ES-I3 (cell line): Measurements from ENCODE around the gene CEP41.

Source experiments
- H3K36me3 ChIP-seq: 2 replicates; pipeline ENCODE4 v1.6.1; 2013; ENCODE audit warnings: mild to moderate bottlenecking, low read length, control low read depth, moderate library complexity; ENCODE audit not compliant: insufficient read depth
- H3K4me1 ChIP-seq: 2 replicates; pipeline ENCODE4 v1.6.1; 2013; ENCODE audit warnings: mild to moderate bottlenecking, control low read depth, low read length; ENCODE audit not compliant: insufficient read depth
- H3K9ac ChIP-seq: 2 replicates; pipeline ENCODE4 v1.6.1; 2013; ENCODE audit warnings: low read depth, mild to moderate bottlenecking, low read length, moderate library complexity
- H3K9me3 ChIP-seq: 2 replicates; pipeline ENCODE4 v1.6.1; 2013; ENCODE audit warnings: mild to moderate bottlenecking, low read length, moderate library complexity; ENCODE audit not compliant: control insufficient read depth, insufficient read depth

The CEP41 gene, protein sequence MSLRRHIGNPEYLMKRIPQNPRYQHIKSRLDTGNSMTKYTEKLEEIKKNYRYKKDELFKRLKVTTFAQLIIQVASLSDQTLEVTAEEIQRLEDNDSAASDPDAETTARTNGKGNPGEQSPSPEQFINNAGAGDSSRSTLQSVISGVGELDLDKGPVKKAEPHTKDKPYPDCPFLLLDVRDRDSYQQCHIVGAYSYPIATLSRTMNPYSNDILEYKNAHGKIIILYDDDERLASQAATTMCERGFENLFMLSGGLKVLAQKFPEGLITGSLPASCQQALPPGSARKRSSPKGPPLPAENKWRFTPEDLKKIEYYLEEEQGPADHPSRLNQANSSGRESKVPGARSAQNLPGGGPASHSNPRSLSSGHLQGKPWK

DNA sequence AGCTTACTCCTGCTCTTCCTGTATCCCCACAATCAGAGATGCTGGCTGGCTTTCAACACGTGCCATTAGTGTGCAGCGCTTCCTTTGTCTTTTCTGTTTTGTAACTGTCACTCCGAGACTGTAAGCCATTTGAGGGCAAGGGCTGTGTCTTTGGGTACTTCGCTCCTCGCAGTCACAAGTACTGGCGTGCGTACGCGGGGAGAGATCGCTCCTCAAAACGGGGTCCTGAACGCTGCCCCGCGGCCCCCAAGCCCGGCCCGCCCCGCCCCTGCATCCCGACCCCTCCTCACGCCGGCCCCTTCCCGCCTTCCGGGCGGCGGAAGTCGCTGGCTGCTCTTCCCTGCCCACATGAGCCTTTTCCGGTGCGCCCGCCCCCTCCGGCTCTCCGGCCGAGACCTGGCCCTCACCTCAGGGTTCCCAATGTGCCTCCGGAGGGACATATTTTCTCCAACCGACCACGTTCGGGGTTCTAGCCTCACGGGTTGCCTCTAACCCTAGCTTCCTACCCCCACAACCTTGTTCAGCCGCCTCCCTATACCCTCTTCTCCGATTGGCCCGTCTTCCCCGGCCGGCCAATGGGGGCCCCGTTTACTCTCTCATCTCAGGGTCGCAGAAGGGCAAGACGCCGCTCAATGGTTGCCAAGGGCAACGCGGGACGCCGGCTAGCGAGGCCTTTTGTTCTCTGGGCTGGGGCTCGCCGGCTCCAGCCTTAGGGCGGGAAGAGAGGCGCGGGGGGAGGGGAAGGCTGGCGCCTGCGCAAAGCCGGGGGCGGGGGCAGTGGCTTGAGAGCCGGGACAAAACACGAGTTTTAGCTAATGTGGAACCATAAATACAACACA lies at the start of gene CEP41:
Gene CEP41, minus strand, starts transcription at position 490 of the 839 bp plus-strand sequence. Its CDS starts 50 bp downstream, at position 440.
- peak within 1 kb of the TSS; percentile 73 for H3K9ac ChIP-seq
- H3K36me3 ChIP-seq = no peaks in the 10 kb centered on the region
- H3K9me3 ChIP-seq = no peaks in the 10 kb centered on the region
- H3K4me1 ChIP-seq = 0 out of 2 replicates have a peak, but pooled peaks cover 3% of the 10 kb centered on the region

- no peaks in the 10 kb centered on the region; the same call in 1 of the 2 replicates for H3K36me3 ChIP-seq
- H3K9me3 ChIP-seq = peaks cover 7% of the 10 kb centered on the region; the same call in 1 of the 2 replicates
- no peaks in the 10 kb centered on the region for H3K4me1 ChIP-seq
- H3K9ac ChIP-seq = peak overlapping the region; percentile 47
Observed at GRCh38 chr7:130490311-130490791, 49.5 kb upstream of the CEP41 start.

DNA sequence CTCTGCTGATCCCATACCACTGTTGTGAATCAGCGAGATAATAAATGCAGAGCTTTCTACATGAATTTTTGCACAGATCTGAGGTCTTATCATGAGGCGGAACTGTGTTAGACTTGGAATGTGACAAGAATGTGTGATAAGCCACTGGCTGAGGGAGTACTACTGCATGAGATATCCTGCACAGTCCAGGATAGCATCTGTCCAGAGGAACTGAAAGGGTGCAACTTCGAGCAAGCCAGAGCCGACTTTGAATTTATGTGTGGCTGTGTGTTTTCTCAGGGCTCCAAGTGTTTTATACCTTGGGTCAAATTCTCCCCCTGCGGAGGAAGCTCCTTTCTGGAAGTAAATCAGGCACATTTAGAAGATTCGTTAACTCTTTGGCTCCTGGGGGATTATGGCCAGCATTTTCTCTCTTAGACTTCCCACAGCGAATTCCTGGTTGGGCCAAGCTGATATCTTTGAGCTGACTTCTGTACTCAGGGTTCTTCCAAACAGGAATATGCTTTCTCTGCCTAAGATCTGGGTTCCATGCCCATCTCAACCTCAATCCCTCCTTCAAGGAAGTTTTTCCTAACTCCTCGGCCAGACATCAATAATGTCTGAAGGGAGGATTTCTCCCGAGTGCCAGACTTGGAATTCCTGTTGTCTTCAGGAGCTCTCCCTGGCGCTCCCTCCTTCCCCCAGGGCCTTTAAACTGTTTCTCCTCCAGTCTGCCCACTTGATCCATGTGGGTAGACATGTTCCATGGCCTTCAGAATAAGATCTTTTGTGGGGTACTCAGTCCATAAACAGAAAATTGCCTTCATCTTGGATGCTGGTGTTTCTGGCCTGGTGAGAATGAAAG lies 48.5 kb upstream of the CEP41 start:
- Histone ChIP-seq H3K9ac (no peak overlapping the region), H3K9me3 (peaks cover 7% of the 10 kb centered on the region; the same call in 1 of the 2 replicates), H3K36me3 (no peaks in the 10 kb centered on the region; the same call in 1 of the 2 replicates), H3K4me1 (no peaks in the 10 kb centered on the region)

GRCh38 chr7:130488392-130489139 lies 47.8 kb upstream of the CEP41 start:
- Histone ChIP-seq H3K9me3 (peaks cover 7% of the 10 kb centered on the region; the same call in 1 of the 2 replicates), H3K36me3 (no peaks in the 10 kb centered on the region; the same call in 1 of the 2 replicates), H3K9ac (no peak overlapping the region), H3K4me1 (no peaks in the 10 kb centered on the region)

DNA sequence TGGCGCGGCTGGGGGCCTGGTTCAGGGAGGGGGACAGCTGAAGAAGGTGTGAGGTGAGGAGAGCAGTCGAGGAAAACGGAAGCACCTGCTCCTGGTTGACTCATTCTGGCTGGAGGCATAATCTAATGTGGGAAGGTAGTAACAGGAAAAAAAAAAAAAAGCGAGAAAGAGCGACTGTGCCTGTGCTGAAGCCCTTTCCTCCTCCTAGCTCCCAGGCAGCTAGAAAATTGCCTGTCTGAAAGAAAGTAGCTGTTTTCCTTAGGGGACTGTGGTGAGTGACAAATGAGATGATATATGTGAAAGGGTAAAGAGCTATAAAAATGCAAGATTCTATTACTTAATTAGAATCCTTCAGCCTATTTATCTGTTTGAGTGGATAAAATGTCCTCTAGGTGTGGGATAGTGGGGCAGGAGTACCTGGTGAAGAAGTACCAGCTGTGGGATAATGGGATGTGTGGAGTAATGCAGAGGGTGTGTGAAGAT lies 46.2 kb upstream of the CEP41 start:
- Histone ChIP-seq H3K36me3 (no peaks in the 10 kb centered on the region; the same call in 1 of the 2 replicates), H3K9ac (peak overlapping the region; percentile 53; the same call in 1 of the 2 replicates), H3K4me1 (no peaks in the 10 kb centered on the region; the same call in 1 of the 2 replicates), H3K9me3 (peaks cover 2% of the 10 kb centered on the region; the same call in 1 of the 2 replicates)

- Histone ChIP-seq H3K4me1 (no peaks in the 10 kb centered on the region; the same call in 1 of the 2 replicates), H3K9me3 (peaks cover 2% of the 10 kb centered on the region; the same call in 1 of the 2 replicates), H3K36me3 (no peaks in the 10 kb centered on the region; the same call in 1 of the 2 replicates), H3K9ac (peak overlapping the region; percentile 53)
Observed at GRCh38 chr7:130486114-130486953, 45.5 kb upstream of the CEP41 start.

DNA sequence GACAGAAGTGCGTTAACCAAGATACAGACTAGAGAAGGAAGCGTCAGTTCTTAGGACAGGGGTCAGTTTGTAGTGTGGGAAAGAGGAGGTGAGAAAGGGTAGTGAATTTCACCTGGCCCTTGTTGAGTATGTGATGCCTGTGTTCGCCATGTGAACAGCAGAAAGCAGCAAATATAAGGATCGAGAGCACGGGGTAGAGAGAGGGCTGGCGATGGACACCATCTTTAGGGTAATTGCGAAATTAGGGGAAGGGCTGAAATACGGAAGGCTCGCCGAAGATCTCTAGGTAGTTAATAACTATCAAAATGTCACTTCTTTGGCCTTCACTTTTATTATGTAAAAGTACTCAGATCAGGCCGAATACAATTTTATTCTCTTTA lies 44.9 kb upstream of the CEP41 start:
- H3K36me3 ChIP-seq = no peaks in the 10 kb centered on the region; the same call in 1 of the 2 replicates
- no peaks in the 10 kb centered on the region for H3K9me3 ChIP-seq
- peak overlapping the region; percentile 53; the same call in 1 of the 2 replicates for H3K9ac ChIP-seq
- H3K4me1 ChIP-seq = no peaks in the 10 kb centered on the region; the same call in 1 of the 2 replicates

- Histone ChIP-seq H3K36me3 (no peaks in the 10 kb centered on the region; the same call in 1 of the 2 replicates), H3K9me3 (no peaks in the 10 kb centered on the region; the same call in 1 of the 2 replicates), H3K4me1 (no peaks in the 10 kb centered on the region; the same call in 1 of the 2 replicates), H3K9ac (no peak overlapping the region)
Observed at GRCh38 chr7:130483031-130483430, 42.2 kb upstream of the CEP41 start.

DNA sequence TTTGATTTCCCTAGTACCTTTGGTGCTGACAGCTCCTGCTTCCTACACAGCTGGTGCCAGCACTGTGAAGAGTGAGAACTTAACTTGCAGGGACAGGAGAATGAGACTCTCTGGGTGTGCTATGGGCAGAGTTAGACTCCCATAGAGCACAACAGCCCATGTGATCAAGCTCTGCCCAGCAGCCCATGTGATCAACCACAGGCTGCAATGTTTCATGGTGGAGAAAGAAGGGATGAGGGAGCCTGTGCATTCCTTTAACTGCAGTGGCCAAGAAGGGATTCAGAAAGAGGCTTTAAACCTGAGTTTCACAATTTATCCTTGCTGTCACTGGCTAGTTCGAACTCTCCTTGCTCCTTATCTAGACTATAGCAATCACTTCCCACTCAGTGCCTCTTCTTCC lies 41.1 kb upstream of the CEP41 start:
- Histone ChIP-seq H3K9ac (no peak overlapping the region), H3K9me3 (peaks cover 4% of the 10 kb centered on the region; the same call in 1 of the 2 replicates), H3K4me1 (no peaks in the 10 kb centered on the region; the same call in 1 of the 2 replicates), H3K36me3 (no peaks in the 10 kb centered on the region)

- Histone ChIP-seq H3K9ac (no peak overlapping the region), H3K9me3 (peaks cover 4% of the 10 kb centered on the region; the same call in 1 of the 2 replicates), H3K4me1 (no peaks in the 10 kb centered on the region; the same call in 1 of the 2 replicates), H3K36me3 (no peaks in the 10 kb centered on the region)
Observed at GRCh38 chr7:130479716-130480400, 39.0 kb upstream of the CEP41 start.

DNA sequence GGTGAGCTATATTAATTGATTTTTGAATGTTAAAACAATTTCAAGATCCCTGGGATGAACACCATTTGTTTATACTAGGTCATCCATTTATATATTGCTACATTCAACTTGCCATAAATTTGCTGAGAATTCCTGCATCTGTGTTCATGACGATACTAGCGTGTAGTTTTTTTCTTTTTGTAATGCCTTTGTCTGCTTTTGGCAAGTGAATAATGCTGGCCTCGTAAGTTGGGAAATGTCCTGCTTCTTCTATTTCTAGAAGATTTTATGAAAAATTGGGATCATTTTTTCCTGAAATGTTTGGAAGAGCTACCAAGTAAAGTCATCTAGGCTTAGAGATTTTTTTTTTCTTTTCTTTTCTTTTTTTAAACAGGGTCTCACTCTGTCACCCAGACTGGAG lies 38.2 kb upstream of the CEP41 start:
- peaks cover 4% of the 10 kb centered on the region; the same call in 1 of the 2 replicates for H3K9me3 ChIP-seq

More for the DNA sequence above, 38.2 kb upstream of the CEP41 start:
- Histone ChIP-seq H3K4me1 (no peaks in the 10 kb centered on the region; the same call in 1 of the 2 replicates), H3K36me3 (no peaks in the 10 kb centered on the region), H3K9ac (no peak overlapping the region)
